Muscle of leg (tissue), 11 donors: ENCODE measurements around the gene ANKRD24. TPM values are rescaled to one million over a fixed set of nuclear protein-coding genes. Genes with fewer than 3 reads are reported as not detected.
A peak's percentile ranks its signal among the peaks of the same experiment; 100 is the strongest.
"Not testable (repeated sequence)": the region's sequence is repeated elsewhere in the genome, so short reads cannot be mapped to it uniquely, and the experiment has no call there.

Experiments
- DNase-seq: peaks from one replicate; pipeline ENCODE4 v3.0.0; 2013
- H3K27ac ChIP-seq: one replicate; pipeline ENCODE4 v1.5.1; 2013; ENCODE audit warnings: mild to moderate bottlenecking, low read length, control low read depth
- H3K27me3 ChIP-seq: one replicate; pipeline ENCODE4 v1.6.1; 2013; ENCODE audit warnings: low read length; ENCODE audit not compliant: control insufficient read depth, insufficient read depth
- H3K36me3 ChIP-seq: one replicate; pipeline ENCODE4 v1.6.1; 2013; ENCODE audit warnings: low read length; ENCODE audit not compliant: control insufficient read depth, insufficient read depth
- H3K4me1 ChIP-seq: one replicate; pipeline ENCODE4 v1.6.1; 2013; ENCODE audit warnings: low read length; ENCODE audit not compliant: control insufficient read depth, insufficient read depth
- H3K4me3 ChIP-seq: one replicate; pipeline ENCODE4 v1.5.1; 2013; ENCODE audit warnings: low read length, control low read depth
- H3K9me3 ChIP-seq: replicated peaks from 2 replicates; pipeline ENCODE4 v1.6.1; 2013; ENCODE audit warnings: low read depth, low read length; ENCODE audit not compliant: control insufficient read depth
- WGBS: methylation state at CpG from one replicate; pipeline ENCODE4 v1.1.5; 2013; ENCODE audit warnings: missing lambda C conversion rate; ENCODE audit not compliant: insufficient coverage; 5-methylcytosine and 5-hydroxymethylcytosine counted together
- polyA plus RNA-seq, 8 donors: library from polyadenylated mRNA; unstranded; fragments of 120-200 nt; gene quantifications; one replicate each; pipeline versions ENCODE4 v1.2.1 to v1.2.3, GENCODE V29; 2013; ENCODE audit warnings: inconsistent platforms in 1 of 8, low replicate concordance in 1 of 8; ENCODE audit not compliant: insufficient read length in 8 of 8, insufficient read depth in 1 of 8
- total RNA-seq: library from RNA; stranded (reverse); fragments of 120-200 nt; gene quantifications from one replicate; pipeline ENCODE4 v1.2.4, GENCODE V29; 2013

Gene ANKRD24
- total and polyA plus RNA-seq, 9 donors: 0.58 to 2.5 (median 1.1) TPM

- Histone ChIP-seq H3K9me3 (no peaks in the 10 kb centered on the region), H3K27me3 (no peaks in the 10 kb centered on the region), H3K4me1 (peaks cover 4% of the 10 kb centered on the region), H3K4me3 (no peak overlapping the region), H3K27ac (no peak overlapping the region), H3K36me3 (peaks cover 57% of the 10 kb centered on the region)
- DNase-seq: peak; percentile 44
- WGBS: 74% methylated on average over 4 of the region's 21 CpGs
These were observed 84.8 kb downstream of the ANKRD24 start for GRCh38 chr19:4267101-4267900.

GRCh38 chr19:4267901-4268815 lies 85.7 kb downstream of the ANKRD24 start:
- H3K4me1 ChIP-seq: peaks cover 4% of the 10 kb centered on the region
- 90% methylated on average over 28 of the region's 30 CpGs for WGBS
- H3K27me3 ChIP-seq: no peaks in the 10 kb centered on the region
- no peak overlapping the region for H3K27ac ChIP-seq
- no peaks in the 10 kb centered on the region for H3K9me3 ChIP-seq
- no peak for DNase-seq
- H3K36me3 ChIP-seq: peaks cover 54% of the 10 kb centered on the region
- no peak overlapping the region for H3K4me3 ChIP-seq

GRCh38 chr19:4268816-4269430 lies 86.4 kb downstream of the ANKRD24 start:
- Histone ChIP-seq H3K27ac (no peak overlapping the region), H3K27me3 (no peaks in the 10 kb centered on the region), H3K36me3 (peaks cover 51% of the 10 kb centered on the region), H3K9me3 (no peaks in the 10 kb centered on the region), H3K4me1 (peaks cover 4% of the 10 kb centered on the region), H3K4me3 (no peak overlapping the region)
- no peak for DNase-seq
- WGBS: 69% methylated on average over 3 of the region's 13 CpGs

- Histone ChIP-seq H3K4me1 (peaks cover 12% of the 10 kb centered on the region), H3K36me3 (peaks cover 27% of the 10 kb centered on the region), H3K4me3 (no peak overlapping the region), H3K9me3 (no peaks in the 10 kb centered on the region), H3K27ac (no peak overlapping the region), H3K27me3 (peaks cover 3% of the 10 kb centered on the region)
- DNase-seq: no peak
- WGBS: 56% methylated on average over 4 of the region's 10 CpGs
These were observed 90.4 kb downstream of the ANKRD24 start for GRCh38 chr19:4272894-4273293.

GRCh38 chr19:4274321-4274686 lies 91.8 kb downstream of the ANKRD24 start:
- not testable (repeated sequence) for H3K27ac ChIP-seq, H3K4me3 ChIP-seq, H3K9me3 ChIP-seq, DNase-seq
- Histone ChIP-seq H3K36me3 (peaks cover 13% of the 10 kb centered on the region), H3K4me1 (peaks cover 19% of the 10 kb centered on the region), H3K27me3 (peaks cover 12% of the 10 kb centered on the region)
- WGBS: 87% methylated on average over 5 of the region's 6 CpGs

Other genes starting within 250 kb of the ANKRD24 start
- 168 TPM for gene NMRK2, start 249.6 kb upstream of the ANKRD24 start, total RNA-seq
- gene NMRK2, start 249.6 kb upstream of the ANKRD24 start, polyA plus RNA-seq: 100 to 1,000 TPM; 146 to 369 (median 300) TPM
- 51.2 TPM for gene DAPK3, start 211.6 kb upstream of the ANKRD24 start, total RNA-seq
- 10 to 100 TPM; 69.6 to 88.5 (median 80.0) TPM for gene DAPK3, start 211.6 kb upstream of the ANKRD24 start, polyA plus RNA-seq
- 3,013 TPM for gene EEF2, start 197.2 kb upstream of the ANKRD24 start, total RNA-seq
- 1,000 to 10,000 TPM; 2,533 to 3,060 (median 2,684) TPM for gene EEF2, start 197.2 kb upstream of the ANKRD24 start, polyA plus RNA-seq
- 18.1 TPM for gene PIAS4, start 175.0 kb upstream of the ANKRD24 start, total RNA-seq
- gene PIAS4, start 175.0 kb upstream of the ANKRD24 start, polyA plus RNA-seq: 10 to 100 TPM; 14.7 to 26.2 (median 23.8) TPM
- 4.2 TPM for gene ZBTB7A, start 115.8 kb upstream of the ANKRD24 start, total RNA-seq
- 10 to 100 TPM in 1 of 8 donors, 1 to 10 TPM in 7; 6.8 to 10.9 (median 8.5) TPM for gene ZBTB7A, start 115.8 kb upstream of the ANKRD24 start, polyA plus RNA-seq
- 97.0 TPM for gene MAP2K2, start 58.6 kb upstream of the ANKRD24 start, total RNA-seq
- gene MAP2K2, start 58.6 kb upstream of the ANKRD24 start, polyA plus RNA-seq: 100 to 1,000 TPM; 104 to 137 (median 118) TPM
- not detected for gene CREB3L3, start 29.1 kb upstream of the ANKRD24 start, total RNA-seq
- gene CREB3L3, start 29.1 kb upstream of the ANKRD24 start, polyA plus RNA-seq: 1 to 10 TPM in 1 of 8 donors, under 1 TPM in 2, not detected in 5; 0.16 to 5.8 (median 0.99) TPM
- 6.0 TPM for gene SIRT6, start 126 bp upstream of the ANKRD24 start, total RNA-seq
- 10 to 100 TPM; 10.5 to 17.1 (median 12.2) TPM for gene SIRT6, start 126 bp upstream of the ANKRD24 start, polyA plus RNA-seq
- 0.53 TPM for gene EBI3, start 46.8 kb downstream of the ANKRD24 start, total RNA-seq
- 1 to 10 TPM in 2 of 8 donors, under 1 TPM in 6; 0.52 to 1.7 (median 0.76) TPM for gene EBI3, start 46.8 kb downstream of the ANKRD24 start, polyA plus RNA-seq
- gene YJU2, start 64.4 kb downstream of the ANKRD24 start, total RNA-seq: 15.0 TPM
- 10 to 100 TPM; 14.2 to 16.0 (median 15.1) TPM for gene YJU2, start 64.4 kb downstream of the ANKRD24 start, polyA plus RNA-seq
- gene SHD, start 96.6 kb downstream of the ANKRD24 start, total RNA-seq: 40.1 TPM
- 100 to 1,000 TPM in 4 of 8 donors, 10 to 100 TPM in 4; 89.5 to 139 (median 97.6) TPM for gene SHD, start 96.6 kb downstream of the ANKRD24 start, polyA plus RNA-seq
- gene TMIGD2, start 119.7 kb downstream of the ANKRD24 start, total RNA-seq: 0.71 TPM
- gene TMIGD2, start 119.7 kb downstream of the ANKRD24 start, polyA plus RNA-seq: under 1 TPM; 0.21 to 0.94 (median 0.47) TPM
- gene FSD1, start 121.9 kb downstream of the ANKRD24 start, total RNA-seq: 0.71 TPM
- 1 to 10 TPM in 7 of 8 donors, under 1 TPM in 1; 0.99 to 3.2 (median 2.4) TPM for gene FSD1, start 121.9 kb downstream of the ANKRD24 start, polyA plus RNA-seq
- gene STAP2, start 156.1 kb downstream of the ANKRD24 start, total RNA-seq: 4.8 TPM
- 10 to 100 TPM in 1 of 8 donors, 1 to 10 TPM in 7; 3.9 to 10.8 (median 5.4) TPM for gene STAP2, start 156.1 kb downstream of the ANKRD24 start, polyA plus RNA-seq
- gene MPND, start 160.9 kb downstream of the ANKRD24 start, total RNA-seq: 4.8 TPM
- gene MPND, start 160.9 kb downstream of the ANKRD24 start, polyA plus RNA-seq: 10 to 100 TPM; 14.0 to 19.4 (median 16.3) TPM
- 29.1 TPM for gene SH3GL1, start 217.9 kb downstream of the ANKRD24 start, total RNA-seq
- gene SH3GL1, start 217.9 kb downstream of the ANKRD24 start, polyA plus RNA-seq: 10 to 100 TPM; 54.9 to 77.9 (median 69.8) TPM
- 7.6 TPM for gene CHAF1A, start 220.0 kb downstream of the ANKRD24 start, total RNA-seq
- 10 to 100 TPM; 10.4 to 19.3 (median 13.6) TPM for gene CHAF1A, start 220.0 kb downstream of the ANKRD24 start, polyA plus RNA-seq